Measurements from ENCODE around the gene E2F4.

Gene E2F4

DNA sequence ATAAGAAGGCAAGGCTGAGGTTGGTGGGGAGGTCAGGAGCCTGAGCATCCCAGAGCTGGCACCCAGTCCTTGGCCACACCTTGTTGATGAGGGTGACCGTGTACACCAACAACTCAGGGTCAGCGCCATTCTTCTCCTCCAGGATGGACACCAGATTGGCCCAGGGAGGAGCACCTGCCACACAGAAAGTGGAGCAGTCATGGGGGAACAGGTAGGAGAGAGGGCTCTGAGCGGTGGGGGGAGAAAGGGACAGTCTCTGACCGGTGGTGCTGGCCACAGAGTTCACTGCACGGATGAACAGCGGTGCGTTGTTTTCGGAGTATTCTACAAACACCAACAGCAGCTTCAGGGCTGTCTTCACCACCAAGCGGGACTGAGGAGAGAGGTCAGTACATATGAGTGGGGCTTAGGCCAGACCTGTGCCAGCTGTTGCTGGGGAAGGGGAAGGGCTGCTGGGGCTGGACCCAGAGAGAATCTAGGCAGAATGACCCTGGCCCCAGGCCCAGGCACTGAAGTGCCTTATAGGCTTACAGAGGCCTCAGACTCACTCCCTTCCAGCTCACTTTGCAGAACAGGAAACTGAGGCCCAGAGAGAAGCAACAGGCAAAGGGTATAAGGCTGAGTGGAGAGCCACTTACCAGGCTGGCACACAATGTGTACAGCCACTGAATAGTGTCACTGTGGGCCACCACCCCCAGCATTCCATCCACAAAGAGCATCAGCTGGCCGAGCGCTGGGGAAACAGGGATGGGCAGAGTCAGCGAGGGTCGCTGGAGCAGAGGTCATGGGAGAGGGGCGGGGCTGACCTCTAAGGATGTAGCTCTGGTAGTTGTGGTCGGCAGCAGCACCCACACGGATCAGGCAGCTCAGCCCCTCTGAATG lies 45.7 kb downstream of the E2F4 start:
- peaks cover 16% of the 10 kb centered on the region for H3K4me1 Mint-ChIP-seq
- no peaks in the 10 kb centered on the region for H3K9me3 Mint-ChIP-seq
- peaks cover 6% of the 10 kb centered on the region for H3K36me3 Mint-ChIP-seq
- no peak overlapping the region for H3K27ac Mint-ChIP-seq
- no peak overlapping the region for H3K4me3 Mint-ChIP-seq
- no peaks in the 10 kb centered on the region for H3K27me3 Mint-ChIP-seq

DNA sequence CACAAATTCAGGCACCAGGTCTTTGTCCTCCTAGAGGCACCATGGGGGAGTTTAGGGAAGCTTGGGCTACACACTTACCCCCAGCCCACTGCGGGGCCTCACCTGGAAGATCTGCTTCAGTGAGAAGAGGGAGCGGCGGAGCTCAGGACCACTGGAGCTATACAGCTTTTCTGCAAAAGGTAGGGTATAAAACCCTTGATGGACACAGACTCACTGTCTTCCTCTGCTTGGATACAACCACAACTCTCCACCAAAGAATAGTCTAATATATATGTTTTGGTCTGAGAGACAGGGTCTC lies 46.3 kb downstream of the E2F4 start:
- Mint-ChIP-seq H3K4me3 (no peak overlapping the region), H3K4me1 (peaks cover 17% of the 10 kb centered on the region), H3K9me3 (no peaks in the 10 kb centered on the region), H3K27ac (no peak overlapping the region), H3K36me3 (peaks cover 6% of the 10 kb centered on the region), H3K27me3 (no peaks in the 10 kb centered on the region)

DNA sequence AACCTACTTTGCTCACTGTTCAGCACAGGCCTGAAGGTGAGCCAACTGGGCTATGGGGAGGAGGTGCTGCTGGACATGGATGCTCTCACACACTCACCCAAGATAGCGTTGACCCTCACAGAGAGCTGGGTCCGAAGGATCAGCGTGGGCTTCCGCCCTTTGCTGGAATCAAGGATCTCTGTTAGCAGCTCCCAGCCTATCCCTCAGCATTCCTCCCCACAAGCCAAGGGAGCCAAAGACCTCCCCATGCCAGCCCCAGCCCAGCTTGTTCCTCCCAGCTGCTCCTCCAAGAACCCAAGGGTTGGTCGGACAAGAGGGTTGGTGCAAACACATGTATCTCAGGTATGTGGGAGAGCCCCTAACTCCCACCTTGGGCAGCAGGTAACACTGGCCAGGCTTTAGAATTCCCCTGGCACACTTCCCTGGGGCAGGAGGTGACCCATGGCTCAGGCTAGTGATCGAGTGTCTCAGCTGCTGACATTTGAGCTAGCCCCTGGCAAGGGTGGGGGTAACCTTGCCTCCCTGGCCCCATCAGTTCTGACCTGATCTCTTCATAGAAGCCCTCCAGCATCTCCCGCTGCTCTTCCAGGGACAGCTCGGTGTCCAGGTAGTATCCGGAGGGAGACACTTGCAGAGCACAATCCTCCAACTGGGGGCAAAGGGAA lies 47.0 kb downstream of the E2F4 start:
- H3K27ac Mint-ChIP-seq, result no peak overlapping the region
- peaks cover 24% of the 10 kb centered on the region for H3K4me1 Mint-ChIP-seq
- H3K27me3 Mint-ChIP-seq, result no peaks in the 10 kb centered on the region
- no peak overlapping the region for H3K4me3 Mint-ChIP-seq
- H3K36me3 Mint-ChIP-seq, result peaks cover 6% of the 10 kb centered on the region
- no peaks in the 10 kb centered on the region for H3K9me3 Mint-ChIP-seq

GRCh38 chr16:67240506-67240905 lies 48.6 kb downstream of the E2F4 start:
- Mint-ChIP-seq H3K27me3 (no peaks in the 10 kb centered on the region), H3K4me1 (peaks cover 40% of the 10 kb centered on the region), H3K27ac (no peak overlapping the region), H3K4me3 (no peak overlapping the region), H3K9me3 (no peaks in the 10 kb centered on the region), H3K36me3 (peaks cover 6% of the 10 kb centered on the region)

DNA sequence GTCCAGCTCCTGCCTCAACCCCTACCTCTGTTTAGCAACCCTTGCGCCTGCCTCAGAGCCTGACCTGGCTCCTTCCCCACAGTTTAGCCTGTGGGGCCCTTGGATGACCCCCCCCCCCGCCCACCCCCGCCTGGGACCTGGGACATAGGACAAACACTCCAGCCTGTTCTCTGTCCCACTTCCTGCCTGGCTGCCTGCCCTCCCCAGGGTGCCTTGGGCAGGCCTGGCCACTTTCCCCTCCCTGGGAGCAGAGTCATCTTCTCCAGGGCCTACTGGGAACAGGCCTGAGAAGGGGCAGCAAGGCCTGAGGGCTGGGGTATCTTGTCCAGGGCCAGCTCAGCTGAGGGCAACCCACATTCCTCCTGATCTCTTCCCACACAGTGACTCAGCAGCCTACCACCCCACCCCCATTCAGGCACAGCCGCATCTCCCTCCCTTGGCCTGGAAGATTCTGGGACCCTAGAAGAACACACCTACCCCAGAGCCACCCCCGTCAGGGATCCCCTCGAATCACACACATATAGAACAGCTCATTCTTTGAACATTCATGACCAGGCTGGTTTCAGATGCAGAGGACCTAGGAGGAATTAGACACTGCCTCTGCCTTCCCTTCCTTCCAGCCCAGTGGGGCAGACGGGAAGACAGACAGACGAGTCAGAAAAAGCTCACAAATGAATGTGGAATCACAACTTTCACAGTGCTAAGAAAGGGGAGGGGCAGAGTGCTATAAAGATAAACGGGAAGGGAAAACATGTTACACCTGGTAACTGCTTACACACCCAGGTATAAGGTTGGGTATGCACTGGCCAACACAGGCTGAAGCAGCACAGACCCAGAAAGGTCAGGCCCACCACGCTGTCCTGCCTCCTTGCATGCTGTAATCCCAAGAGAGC lies 49.3 kb downstream of the E2F4 start:
- peak overlapping the region; percentile 90 for H3K27ac Mint-ChIP-seq
- H3K4me1 Mint-ChIP-seq, result peaks cover 37% of the 10 kb centered on the region
- no peaks in the 10 kb centered on the region for H3K9me3 Mint-ChIP-seq
- H3K36me3 Mint-ChIP-seq, result peaks cover 2% of the 10 kb centered on the region
- no peak overlapping the region for H3K4me3 Mint-ChIP-seq
- H3K27me3 Mint-ChIP-seq, result no peaks in the 10 kb centered on the region

- H3K4me3 Mint-ChIP-seq, result no peak overlapping the region
- no peaks in the 10 kb centered on the region for H3K9me3 Mint-ChIP-seq
These were observed 50.3 kb downstream of the E2F4 start for GRCh38 chr16:67242138-67242730.

GRCh38 chr16:67243481-67243880 lies 51.5 kb downstream of the E2F4 start:
- no peaks in the 10 kb centered on the region for H3K27me3 Mint-ChIP-seq
- H3K27ac Mint-ChIP-seq, result peak overlapping the region; percentile 98
- H3K9me3 Mint-ChIP-seq, result no peaks in the 10 kb centered on the region
- no peaks in the 10 kb centered on the region for H3K36me3 Mint-ChIP-seq
- H3K4me3 Mint-ChIP-seq, result no peak overlapping the region
- H3K4me1 Mint-ChIP-seq, result peaks cover 46% of the 10 kb centered on the region

More at GRCh38 chr16:67242138-67242730, 50.3 kb downstream of the E2F4 start:
- peaks cover 36% of the 10 kb centered on the region for H3K4me1 Mint-ChIP-seq
- no peaks in the 10 kb centered on the region for H3K27me3 Mint-ChIP-seq
- H3K36me3 Mint-ChIP-seq, result no peaks in the 10 kb centered on the region
- peak overlapping the region; percentile 80 for H3K27ac Mint-ChIP-seq

GRCh38 chr16:67244387-67245185 lies 52.6 kb downstream of the E2F4 start:
- Mint-ChIP-seq H3K36me3 (no peaks in the 10 kb centered on the region), H3K9me3 (no peaks in the 10 kb centered on the region), H3K27ac (peak overlapping the region; percentile 98), H3K4me1 (peaks cover 51% of the 10 kb centered on the region), H3K27me3 (no peaks in the 10 kb centered on the region), H3K4me3 (peak overlapping the region; percentile 86)

DNA sequence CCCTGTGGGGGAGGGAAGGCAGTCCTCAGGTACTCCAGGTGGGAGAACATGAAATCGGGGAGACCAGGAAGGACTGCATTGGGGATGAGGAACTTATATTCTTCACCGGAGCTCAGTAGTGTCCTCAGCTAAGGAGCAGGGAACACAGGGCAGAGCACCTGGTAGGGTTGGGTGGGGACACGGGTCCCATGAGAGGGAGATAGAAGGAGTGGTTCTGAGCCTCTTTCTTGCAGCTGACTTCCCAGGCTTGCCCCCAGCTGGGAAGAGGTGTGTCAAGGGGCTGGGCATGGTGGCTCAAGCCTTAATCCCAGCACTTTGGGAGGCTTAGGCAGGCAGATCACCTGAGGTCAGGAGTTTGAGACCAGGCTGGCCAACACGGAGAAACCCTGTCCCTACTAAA lies 53.2 kb downstream of the E2F4 start:
- Mint-ChIP-seq H3K27ac (no peak overlapping the region), H3K4me3 (peak overlapping the region; percentile 86), H3K27me3 (no peaks in the 10 kb centered on the region), H3K9me3 (no peaks in the 10 kb centered on the region), H3K36me3 (no peaks in the 10 kb centered on the region), H3K4me1 (peaks cover 57% of the 10 kb centered on the region)

DNA sequence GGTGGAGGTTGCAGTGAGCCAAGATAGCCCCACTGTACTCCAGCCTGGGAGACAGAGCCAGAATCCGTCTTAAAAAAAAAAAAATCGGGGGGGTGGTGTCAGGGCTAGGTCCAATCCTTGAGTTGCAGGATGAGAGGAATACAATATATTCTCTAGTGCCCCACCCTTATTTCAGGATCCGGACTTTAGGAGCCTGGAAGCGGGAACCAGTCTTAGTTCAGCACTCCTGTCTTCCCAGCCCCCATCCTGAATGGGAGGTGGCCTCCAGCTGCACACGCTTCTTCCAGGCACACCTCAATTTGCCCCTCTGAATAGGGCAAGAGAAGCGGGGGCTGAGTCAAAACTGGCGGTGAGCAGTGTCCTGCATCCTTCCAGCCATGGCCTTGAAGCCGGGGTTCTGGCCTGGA lies 53.7 kb downstream of the E2F4 start:
- Mint-ChIP-seq H3K36me3 (no peaks in the 10 kb centered on the region), H3K4me3 (peak overlapping the region; percentile 86), H3K9me3 (no peaks in the 10 kb centered on the region), H3K27me3 (no peaks in the 10 kb centered on the region), H3K27ac (no peak overlapping the region), H3K4me1 (peaks cover 55% of the 10 kb centered on the region)

DNA sequence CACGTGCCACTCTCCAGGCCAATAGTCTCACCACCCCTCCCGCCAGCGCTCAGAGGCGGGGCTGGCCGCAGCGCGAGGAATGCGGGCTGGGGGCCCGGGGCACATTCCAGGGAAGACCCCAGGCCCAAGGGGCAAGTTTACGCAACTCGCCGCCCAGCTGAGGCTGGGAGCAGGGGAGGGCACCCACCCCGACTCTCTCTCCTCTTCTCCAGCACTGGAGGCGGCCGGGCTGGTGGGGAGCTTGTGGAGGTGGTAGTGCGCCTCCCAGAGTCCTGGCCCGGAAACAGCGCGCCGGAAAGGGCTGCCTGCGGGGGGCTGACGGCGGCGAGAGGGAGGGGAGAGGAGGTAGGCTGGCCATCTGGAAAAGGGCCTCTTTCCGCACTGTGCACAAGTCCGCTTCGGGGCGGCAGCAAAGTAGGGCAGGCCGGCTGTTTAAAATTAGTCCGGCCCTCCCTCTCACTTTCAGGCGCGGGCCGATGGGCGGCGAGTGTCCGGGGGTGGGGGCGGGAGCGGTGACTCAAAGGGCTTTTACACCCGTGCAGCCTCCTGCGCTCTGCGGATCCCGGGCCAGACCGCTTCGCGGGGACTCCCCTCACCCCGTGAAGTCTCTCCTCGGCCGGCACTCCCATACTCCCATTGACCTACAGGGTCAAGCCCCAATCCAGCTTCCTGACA lies 54.3 kb downstream of the E2F4 start:
- Mint-ChIP-seq H3K9me3 (no peaks in the 10 kb centered on the region), H3K4me3 (peak overlapping the region; percentile 93), H3K27ac (no peak overlapping the region), H3K27me3 (no peaks in the 10 kb centered on the region), H3K4me1 (peaks cover 54% of the 10 kb centered on the region), H3K36me3 (no peaks in the 10 kb centered on the region)

GRCh38 chr16:67246756-67247191 lies 54.8 kb downstream of the E2F4 start:
- Mint-ChIP-seq H3K36me3 (no peaks in the 10 kb centered on the region), H3K4me1 (peaks cover 50% of the 10 kb centered on the region), H3K4me3 (peak overlapping the region; percentile 93), H3K27me3 (no peaks in the 10 kb centered on the region), H3K9me3 (no peaks in the 10 kb centered on the region), H3K27ac (no peak overlapping the region)

GRCh38 chr16:67247192-67248072 lies 55.5 kb downstream of the E2F4 start, which contains the start of gene FHOD1:
Gene FHOD1, minus strand, starts transcription at chr16:67247481. Its CDS starts 71 bp downstream, at chr16:67247410.
- no peaks in the 10 kb centered on the region for H3K27me3 Mint-ChIP-seq
- no peaks in the 10 kb centered on the region for H3K36me3 Mint-ChIP-seq
- H3K4me1 Mint-ChIP-seq, result peaks cover 49% of the 10 kb centered on the region
- peak within 1 kb of the TSS; percentile 93 for H3K4me3 Mint-ChIP-seq
- H3K27ac Mint-ChIP-seq, result peak within 1 kb of the TSS; percentile 93
- H3K9me3 Mint-ChIP-seq, result no peaks in the 10 kb centered on the region

Measured in activated naive CD4-positive, alpha-beta T cell treated with anti-CD3 and anti-CD28 coated beads, Interleukin-2, amount 50 U/mL, for 24 hours (primary cell).